K562 (cell line): Measurements from ENCODE around the gene LRRC10. TPM values are rescaled to one million over a fixed set of nuclear protein-coding genes. Genes with fewer than 3 reads are reported as not detected.

ENCODE experiments used
- CREB1 ChIP-seq, 2 experiments: sonication (generic) in 1 of 2; formaldehyde crosslinking in 1 of 2; IDR thresholded peaks; 2 replicates each; pipeline versions ENCODE4 v1.6.1 to v1.8.0; 2012 to 2022; ENCODE audit warnings: inconsistent platforms in 1 of 2, mild to moderate bottlenecking in 1 of 2, missing genetic modification reagents in 1 of 2, moderate library complexity in 1 of 2
- HDAC6 ChIP-seq: IDR thresholded peaks from 2 replicates; pipeline ENCODE4 v1.6.1; 2012; ENCODE audit warnings: low read depth, mild to moderate bottlenecking, control low read depth, inconsistent platforms, low read length, moderate library complexity
- NFE2L1 ChIP-seq: fragments of 450-650 bp; IDR thresholded peaks from 2 replicates; pipeline ENCODE4 v1.6.1; 2016; ENCODE audit warnings: missing genetic modification characterization, low read depth, mild to moderate bottlenecking, missing compliant biosample characterization, moderate library complexity, borderline replicate concordance
- NFXL1 ChIP-seq: fragments of 450-650 bp; formaldehyde crosslinking; IDR thresholded peaks from 2 replicates; pipeline ENCODE4 v1.4.0; 2021; ENCODE audit warnings: mild to moderate bottlenecking
- PRPF4 ChIP-seq: fragments of 200-400 bp; formaldehyde crosslinking; IDR thresholded peaks from one replicate; pipeline ENCODE4 v1.6.1; 2017; ENCODE audit warnings: low read length, low read depth, mild to moderate bottlenecking; ENCODE audit not compliant: insufficient read depth, poor library complexity, severe bottlenecking
- SRSF3 ChIP-seq: fragments of 200-400 bp; formaldehyde crosslinking; IDR thresholded peaks from 2 replicates; pipeline ENCODE4 v1.6.1; 2016; ENCODE audit warnings: mild to moderate bottlenecking, low read length, moderate library complexity; ENCODE audit not compliant: insufficient read depth
- ZNF407 ChIP-seq: fragments of 450-650 bp; IDR thresholded peaks from 2 replicates; pipeline ENCODE4 v1.6.1; 2016; ENCODE audit warnings: low read depth
- ZNF561 ChIP-seq: fragments of 450-650 bp; formaldehyde crosslinking; conservative IDR thresholded peaks from 2 replicates; pipeline ENCODE4 v1.4.0; 2020; ENCODE audit warnings: mild to moderate bottlenecking, moderate library complexity
- ZNF584 ChIP-seq: fragments of 200-800 bp; sonication (Bioruptor generic); IDR thresholded peaks from 2 replicates; pipeline ENCODE4 v1.6.1; 2016; ENCODE audit warnings: low read depth, mild to moderate bottlenecking, missing genetic modification characterization, missing compliant biosample characterization
- ZNF655 ChIP-seq: fragments of 250-450 bp; sonication (Bioruptor Pico); IDR thresholded peaks from 2 replicates; pipeline ENCODE4 v1.5.0; 2021
- polyA plus RNA-seq, 8 experiments: library from polyadenylated mRNA; depleted of rRNA in 4 of 8; stranded (reverse) in 5 of 8; unstranded in 3 of 8; fragments of >200 nt; fragmentation: Nextera tagmentation in 2 of 8; fragmentation: Illumina TruSeq in 1 of 8; extraction: Ambion mirVana in 2 of 8; extraction: Trizol in 1 of 8; gene quantifications; 2 replicates each; pipeline versions ENCODE4 v1.2.1 to v1.2.3, GENCODE V29; 2011 to 2014; ENCODE audit warnings: inconsistent platforms in 1 of 8, missing spikeins in 1 of 8
- total RNA-seq, 7 experiments: library from RNA; depleted of rRNA in 6 of 7; stranded (reverse); fragments of >200 nt in 6 of 7; fragmentation: Illumina TruSeq in 2 of 7; extraction: Trizol in 2 of 7; gene quantifications; 2 replicates each; pipeline versions ENCODE4 v1.2.1 to v1.2.3, GENCODE V29; 2011 to 2021; ENCODE audit warnings: low replicate concordance in 1 of 7
- TF ChIP-seq, protein P1 (sequence below): fragments of 450-650 bp; IDR thresholded peaks from one replicate; pipeline ENCODE4 v1.6.1; 2018; ENCODE audit warnings: mild to moderate bottlenecking, moderate library complexity; ENCODE audit not compliant: partially characterized antibody

LRRC10 gene
- total and polyA plus RNA-seq, 9 of the 15 experiments (the other 6 are each of a cell fraction or from before 2014, with no cell fraction given) = 0.09 TPM; not detected in 8

DNA sequence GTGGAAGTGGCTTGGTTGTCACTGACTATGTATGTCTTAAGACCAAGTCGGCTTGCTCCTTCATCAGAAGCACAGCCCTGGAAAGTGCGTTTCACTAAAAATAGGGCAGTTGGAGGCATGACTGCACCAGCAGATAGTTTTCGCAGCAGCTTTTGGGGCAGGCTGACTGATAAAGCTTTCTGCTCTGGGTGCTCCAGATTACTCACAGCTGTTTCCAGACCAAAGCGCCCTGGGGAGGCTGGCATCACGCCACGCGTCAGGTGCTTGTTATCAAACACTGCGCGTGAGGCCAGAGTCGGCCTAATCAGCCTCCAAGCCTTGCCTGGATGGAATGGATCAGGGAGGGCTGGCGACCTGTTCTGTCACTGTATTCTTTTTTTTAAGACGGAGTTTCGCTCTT, 13.3 kb upstream of the LRRC10 start (continued):
- TF ChIP-seq CREB1 (IDR thresholded peaks at IDR 0.05) (peak; percentile 89), CREB1 (CRISPR knock-in tag; IDR thresholded peaks at IDR 0.05) (no peak; the same call in 1 of the 2 replicates), HDAC6 (no peak), NFE2L1 (tag) (no peak), SRSF3 (no peak), ZNF561 (CRISPR knock-in tag) (no peak), ZNF584 (peak; percentile 94), ZNF655 (CRISPR knock-in tag) (no peak), NFXL1 (CRISPR knock-in tag) (no peak), PRPF4 (no peak), ZNF407 (no peak)
- TF ChIP-seq, protein P1, sequence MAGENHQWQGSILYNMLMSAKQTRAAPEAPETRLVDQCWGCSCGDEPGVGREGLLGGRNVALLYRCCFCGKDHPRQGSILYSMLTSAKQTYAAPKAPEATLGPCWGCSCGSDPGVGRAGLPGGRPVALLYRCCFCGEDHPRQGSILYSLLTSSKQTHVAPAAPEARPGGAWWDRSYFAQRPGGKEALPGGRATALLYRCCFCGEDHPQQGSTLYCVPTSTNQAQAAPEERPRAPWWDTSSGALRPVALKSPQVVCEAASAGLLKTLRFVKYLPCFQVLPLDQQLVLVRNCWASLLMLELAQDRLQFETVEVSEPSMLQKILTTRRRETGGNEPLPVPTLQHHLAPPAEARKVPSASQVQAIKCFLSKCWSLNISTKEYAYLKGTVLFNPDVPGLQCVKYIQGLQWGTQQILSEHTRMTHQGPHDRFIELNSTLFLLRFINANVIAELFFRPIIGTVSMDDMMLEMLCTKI = no peak
